ENCODE data around the gene DLGAP1.

DLGAP1 gene

DNA sequence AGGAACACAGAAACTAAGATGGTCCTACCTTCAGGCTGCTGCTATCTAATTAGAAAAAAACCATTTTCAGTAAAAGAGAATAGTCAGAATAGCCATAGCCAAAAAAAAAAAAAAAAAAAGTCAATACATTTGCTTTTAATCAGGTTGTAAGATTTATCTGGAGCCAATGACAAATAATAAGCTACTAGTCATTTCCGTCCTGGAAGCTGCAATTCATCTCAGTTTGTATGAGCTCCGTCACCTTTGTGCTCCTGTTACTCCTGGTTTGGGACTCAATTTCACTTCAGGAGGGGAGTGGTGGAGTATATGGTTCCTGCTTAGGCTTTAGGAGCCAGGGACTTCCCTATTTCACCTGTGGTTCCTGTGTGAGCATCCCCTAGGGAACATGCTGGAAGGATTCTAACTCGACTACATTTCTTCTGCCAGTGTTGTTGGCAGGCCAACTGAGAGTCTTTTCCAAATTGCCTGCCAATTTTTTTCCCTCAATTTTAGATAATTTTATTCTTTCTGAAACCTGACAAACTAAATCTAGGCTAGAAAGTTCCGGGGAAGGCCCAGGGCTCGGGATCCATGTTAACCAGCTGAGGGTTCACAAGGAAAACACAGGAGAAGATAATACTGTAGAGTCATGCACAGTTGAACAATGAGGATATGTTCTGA is 481.8 kb downstream of the DLGAP1 start:
- TF ChIP-seq, protein P1, sequence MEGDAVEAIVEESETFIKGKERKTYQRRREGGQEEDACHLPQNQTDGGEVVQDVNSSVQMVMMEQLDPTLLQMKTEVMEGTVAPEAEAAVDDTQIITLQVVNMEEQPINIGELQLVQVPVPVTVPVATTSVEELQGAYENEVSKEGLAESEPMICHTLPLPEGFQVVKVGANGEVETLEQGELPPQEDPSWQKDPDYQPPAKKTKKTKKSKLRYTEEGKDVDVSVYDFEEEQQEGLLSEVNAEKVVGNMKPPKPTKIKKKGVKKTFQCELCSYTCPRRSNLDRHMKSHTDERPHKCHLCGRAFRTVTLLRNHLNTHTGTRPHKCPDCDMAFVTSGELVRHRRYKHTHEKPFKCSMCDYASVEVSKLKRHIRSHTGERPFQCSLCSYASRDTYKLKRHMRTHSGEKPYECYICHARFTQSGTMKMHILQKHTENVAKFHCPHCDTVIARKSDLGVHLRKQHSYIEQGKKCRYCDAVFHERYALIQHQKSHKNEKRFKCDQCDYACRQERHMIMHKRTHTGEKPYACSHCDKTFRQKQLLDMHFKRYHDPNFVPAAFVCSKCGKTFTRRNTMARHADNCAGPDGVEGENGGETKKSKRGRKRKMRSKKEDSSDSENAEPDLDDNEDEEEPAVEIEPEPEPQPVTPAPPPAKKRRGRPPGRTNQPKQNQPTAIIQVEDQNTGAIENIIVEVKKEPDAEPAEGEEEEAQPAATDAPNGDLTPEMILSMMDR (IDR thresholded peaks at IDR 0.05; ENCODE audit: extremely low read depth, insufficient read depth, missing control alignments), result no peak
- DNase-seq (ENCODE audit: low spot score), result no peak
- in situ Hi-C loops (cut with MboI; ENCODE audit: low pct_unique_long_range_greater_than_20kb, low sequenced_read_pairs, unreplicated experiment), result no loop called here

DNA sequence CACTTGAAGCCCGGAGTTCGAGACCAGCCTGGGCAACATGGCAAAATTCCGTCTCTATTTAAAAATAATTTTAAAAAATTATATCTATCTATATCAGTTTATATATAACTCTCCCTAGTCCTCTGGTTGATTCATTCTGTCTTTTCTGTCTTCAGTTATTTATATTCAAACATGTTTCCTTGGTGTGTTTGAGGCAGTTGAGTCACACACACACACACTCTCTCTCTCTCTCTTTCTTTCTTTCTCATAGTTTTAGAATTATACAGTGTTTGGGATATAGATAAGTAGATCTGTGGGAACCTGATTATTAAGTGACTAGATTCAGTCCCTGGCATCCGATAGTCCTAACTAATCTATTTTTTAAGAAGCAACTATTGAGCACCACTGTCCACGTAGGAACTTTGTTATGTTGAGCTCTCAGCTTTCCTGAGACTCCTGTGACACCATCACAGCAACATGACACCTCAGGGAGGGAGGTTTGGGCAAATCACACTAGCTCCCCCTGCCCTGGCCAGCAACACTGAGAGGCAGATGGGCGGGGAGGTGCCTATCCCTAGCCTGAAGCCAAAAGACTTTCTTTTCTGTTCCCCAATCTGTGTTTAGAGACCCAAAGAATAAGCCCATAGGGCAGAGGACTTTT is 482.7 kb downstream of the DLGAP1 start:
- TF ChIP-seq, protein P1 (IDR thresholded peaks at IDR 0.05; ENCODE audit: extremely low read depth, insufficient read depth, missing control alignments), result no peak
- DNase-seq (ENCODE audit: low spot score), result no peak
- in situ Hi-C loops (cut with MboI; ENCODE audit: low pct_unique_long_range_greater_than_20kb, low sequenced_read_pairs, unreplicated experiment), result no loop called here

- in situ Hi-C loops (cut with MboI; ENCODE audit: low pct_unique_long_range_greater_than_20kb, low sequenced_read_pairs, unreplicated experiment), result no loop called here
- TF ChIP-seq, protein P1 (IDR thresholded peaks at IDR 0.05; ENCODE audit: extremely low read depth, insufficient read depth, missing control alignments), result no peak
- DNase-seq (ENCODE audit: low spot score), result no peak
These were observed 484.2 kb downstream of the DLGAP1 start for GRCh38 chr18:3970929-3971328.

DNA sequence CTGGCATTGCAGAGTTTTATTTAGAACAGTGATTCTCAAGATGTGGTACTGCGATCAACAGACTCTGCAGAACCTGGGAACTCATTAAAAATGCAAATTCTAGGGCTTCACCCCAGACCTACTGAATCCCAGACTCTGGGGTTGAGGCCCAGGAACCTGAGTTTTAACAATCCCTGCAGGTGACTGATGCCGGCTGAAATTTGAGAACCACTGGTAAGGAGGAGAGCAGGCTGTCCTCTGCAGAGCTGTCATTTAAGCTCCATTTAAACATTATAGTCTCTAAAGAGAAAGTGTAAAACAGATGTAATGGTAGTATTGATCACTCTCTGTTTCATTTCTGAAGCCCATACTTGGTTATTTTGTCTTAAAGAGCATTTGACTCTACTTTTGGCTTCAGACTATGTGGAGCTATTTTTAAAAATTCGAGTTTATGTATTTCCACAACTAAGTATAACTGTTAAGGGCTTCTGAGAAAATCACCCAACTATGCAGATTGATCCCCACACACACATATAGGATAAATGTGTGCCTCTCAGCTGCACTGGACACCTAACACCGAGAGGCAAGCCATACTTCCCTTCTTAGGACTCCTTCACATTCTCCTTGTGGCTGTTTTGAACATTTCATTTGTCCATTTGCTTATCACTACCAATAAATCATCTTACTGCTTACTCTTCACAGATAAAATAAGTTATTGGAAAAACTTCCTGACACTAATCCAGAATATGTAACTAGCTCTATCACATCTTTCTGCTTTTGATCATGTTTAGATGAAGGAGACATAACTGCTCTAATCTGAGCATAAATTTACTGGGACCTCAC is 487.5 kb downstream of the DLGAP1 start:
- TF ChIP-seq, protein P1 (IDR thresholded peaks at IDR 0.05; ENCODE audit: extremely low read depth, insufficient read depth, missing control alignments), result no peak
- in situ Hi-C loops (cut with MboI; ENCODE audit: low pct_unique_long_range_greater_than_20kb, low sequenced_read_pairs, unreplicated experiment), result no loop called here
- DNase-seq (ENCODE audit: low spot score), result no peak

DNA sequence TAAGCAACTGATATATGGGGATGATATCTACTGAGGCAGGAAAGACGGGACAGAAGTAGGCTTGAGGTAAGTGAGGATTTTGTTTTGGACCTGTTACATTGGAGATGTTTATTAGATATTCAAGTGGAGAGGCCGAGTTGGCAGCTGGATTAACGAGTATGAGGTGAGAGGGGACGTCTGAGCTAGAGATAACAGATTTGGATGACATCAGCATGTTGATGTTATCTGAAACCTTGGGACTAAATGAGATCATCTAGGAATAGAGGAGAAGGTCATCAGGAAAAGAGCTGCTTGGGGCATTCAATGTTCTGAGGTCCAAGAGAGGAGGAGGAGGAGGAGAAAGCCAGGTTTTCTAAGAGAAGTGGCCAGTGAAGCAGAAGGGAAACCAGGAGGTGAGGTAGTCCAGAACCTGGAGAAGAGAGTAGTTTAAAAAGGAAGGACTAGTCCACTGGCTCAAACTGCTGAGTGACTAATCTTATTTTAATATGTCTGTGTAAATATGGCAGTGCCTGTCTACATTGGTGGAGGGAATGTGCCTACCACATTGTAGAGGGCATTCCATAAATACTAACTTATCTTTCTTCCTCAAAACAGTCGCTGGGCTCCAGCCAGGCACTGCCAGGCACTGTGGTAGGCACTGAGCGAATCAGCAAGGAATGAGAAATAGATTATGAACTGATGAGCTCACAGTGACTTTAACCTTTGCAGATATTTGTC is 488.3 kb downstream of the DLGAP1 start:
- in situ Hi-C loops (cut with MboI; ENCODE audit: low pct_unique_long_range_greater_than_20kb, low sequenced_read_pairs, unreplicated experiment), result no loop called here
- TF ChIP-seq, protein P1 (IDR thresholded peaks at IDR 0.05; ENCODE audit: extremely low read depth, insufficient read depth, missing control alignments), result no peak
- DNase-seq (ENCODE audit: low spot score), result no peak

DNA sequence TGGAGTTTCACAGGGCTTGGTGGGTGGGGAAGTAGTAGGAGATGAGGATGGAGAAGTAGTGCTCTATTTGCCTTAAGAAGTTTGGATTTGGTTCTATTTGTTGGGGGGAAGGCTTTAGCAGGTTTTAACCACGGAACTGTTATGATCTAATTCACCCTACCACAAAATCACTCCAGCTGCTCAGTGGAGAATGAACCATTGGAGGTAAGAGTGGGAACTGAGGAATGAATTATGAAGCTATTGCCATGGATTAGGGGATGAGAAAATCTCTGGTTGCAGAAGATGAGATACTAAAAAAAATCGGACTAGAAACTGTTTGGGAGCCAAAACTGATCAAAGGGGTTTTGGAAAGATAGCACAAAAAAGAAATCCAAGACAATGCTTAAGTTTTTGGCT is 488.9 kb downstream of the DLGAP1 start:
- DNase-seq (ENCODE audit: low spot score), result no peak
- TF ChIP-seq, protein P1 (IDR thresholded peaks at IDR 0.05; ENCODE audit: extremely low read depth, insufficient read depth, missing control alignments), result no peak
- in situ Hi-C loops (cut with MboI; ENCODE audit: low pct_unique_long_range_greater_than_20kb, low sequenced_read_pairs, unreplicated experiment), result no loop called here

All from GM13977 (cell line).